Stimulated activated CD8-positive, alpha-beta memory T cell treated with anti-CD3 and anti-CD28 coated beads, Interleukin-15, amount 100 ng/mL, for 1 hour (primary cell): ENCODE results near the gene GATA2.

Source experiments
- DNase-seq: peaks from one replicate; pipeline ENCODE4 v3.0.0-alpha.2; 2020; ENCODE audit warnings: low read depth

The GATA2 gene

GRCh38 chr3:128455786-128456748 lies 36.9 kb downstream of the GATA2 start:
- no peak for DNase-seq

- no peak for DNase-seq
Measured at GRCh38 chr3:128455116-128455515, 37.9 kb downstream of the GATA2 start.

DNA sequence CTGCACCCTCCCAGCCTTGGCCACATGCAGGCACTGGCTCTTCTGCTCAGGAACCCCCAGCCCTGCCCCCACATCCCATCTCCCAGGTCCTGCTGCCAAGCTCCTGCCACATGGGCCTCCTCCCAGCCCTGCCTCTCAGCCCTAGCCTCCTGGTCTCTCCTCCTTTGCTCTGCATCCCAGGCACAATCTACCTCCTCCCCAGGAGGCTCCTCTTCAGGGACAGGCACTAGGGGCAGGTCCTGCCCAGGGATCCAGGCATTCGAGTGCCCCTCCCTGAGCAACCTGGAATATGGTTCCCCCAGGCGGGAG lies 38.7 kb downstream of the GATA2 start:
- DNase-seq: no peak

DNA sequence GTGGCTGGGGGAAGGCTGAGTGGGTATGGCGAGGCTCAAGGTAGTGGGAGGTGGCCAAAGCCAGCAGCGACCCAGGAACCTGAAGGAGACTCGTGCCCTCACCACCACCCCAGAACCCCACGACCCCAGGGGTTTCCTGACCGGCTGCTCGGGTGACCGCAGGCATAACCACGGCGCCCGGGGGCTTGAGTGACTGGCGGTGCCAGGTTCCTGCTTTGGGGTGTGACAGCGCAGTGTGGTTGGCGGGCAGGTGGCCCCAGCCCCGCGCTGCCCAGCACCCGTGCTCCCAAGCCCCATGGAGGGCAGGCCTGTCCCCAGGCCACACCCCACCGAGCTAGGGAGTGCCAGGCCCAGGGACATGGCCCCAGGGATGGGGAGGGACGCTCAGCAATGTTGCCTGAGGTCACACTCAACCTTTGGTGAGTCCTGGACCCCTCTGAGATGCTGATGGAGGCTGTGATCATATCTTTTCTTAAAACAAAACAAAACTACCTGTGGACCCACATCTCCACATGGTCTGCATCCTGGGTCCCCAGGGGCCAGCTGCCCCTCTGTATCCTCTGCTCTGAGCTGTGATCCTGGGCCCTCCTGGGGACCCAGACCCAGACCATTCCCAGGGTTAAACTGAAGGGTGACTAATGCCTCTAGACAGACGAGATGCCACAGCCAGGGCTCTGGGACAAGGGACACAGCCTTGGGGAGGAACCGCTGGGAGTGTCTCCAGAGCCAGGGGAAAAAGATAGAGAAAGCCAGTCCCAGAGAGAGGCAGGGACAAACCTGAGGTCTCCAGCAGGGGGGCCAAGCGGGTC lies 39.3 kb downstream of the GATA2 start:
- no peak for DNase-seq

DNA sequence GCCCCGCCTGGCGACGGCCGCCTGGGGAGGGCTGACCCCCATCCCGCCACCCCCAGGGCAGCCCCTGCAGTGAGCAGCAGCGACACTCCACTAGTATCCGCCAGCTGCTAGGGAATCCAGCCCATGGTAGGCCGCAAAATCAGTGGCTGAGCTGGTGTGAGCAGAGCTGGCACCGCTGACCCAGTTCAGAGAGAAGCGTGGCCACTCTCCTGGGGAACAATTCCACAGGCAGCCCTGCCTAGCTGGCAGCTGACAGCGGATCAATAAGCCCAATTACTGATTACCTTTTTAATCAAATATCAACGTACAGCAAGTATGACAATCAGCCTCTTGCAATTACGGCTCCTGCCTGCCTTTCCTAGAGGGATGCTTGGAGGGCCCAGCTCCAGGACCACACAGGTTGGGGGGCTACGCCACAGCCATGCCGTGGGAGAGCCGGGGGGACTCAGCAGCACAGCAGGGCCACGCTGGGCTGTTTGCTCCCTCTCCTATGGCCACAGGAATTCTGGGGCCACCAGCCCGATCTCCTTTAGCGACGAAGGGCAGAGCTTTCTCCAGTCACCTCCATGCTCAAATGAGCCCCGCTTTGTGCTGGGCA lies 40.2 kb downstream of the GATA2 start:
- DNase-seq: no peak

- DNase-seq: no peak
Measured at GRCh38 chr3:128452120-128452519, 40.9 kb downstream of the GATA2 start.

DNA sequence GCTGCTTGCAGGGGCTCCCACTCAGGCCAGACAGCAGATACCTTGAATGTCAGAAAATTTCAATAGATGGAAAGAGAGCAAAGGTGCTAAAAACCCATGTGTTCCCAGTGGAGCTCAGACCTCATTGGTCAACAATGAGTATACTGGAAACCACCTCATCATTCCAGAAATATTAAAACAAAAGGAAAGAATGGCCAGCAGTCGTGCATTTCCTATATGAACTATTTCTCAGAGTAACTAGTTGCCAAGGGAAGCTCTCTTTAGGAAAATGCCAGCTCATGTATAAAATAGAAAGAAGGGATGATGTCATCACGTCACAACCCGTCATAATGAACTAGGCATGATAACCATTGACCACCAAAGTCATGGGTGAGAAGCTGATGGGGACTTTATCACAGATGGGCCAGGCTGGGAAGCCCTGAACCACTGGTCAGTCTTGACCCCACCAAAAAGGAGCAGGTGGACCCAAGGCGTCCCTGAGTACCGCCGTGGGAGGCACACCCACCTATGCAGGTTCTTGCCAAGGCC lies 43.8 kb downstream of the GATA2 start:
- no peak for DNase-seq

DNA sequence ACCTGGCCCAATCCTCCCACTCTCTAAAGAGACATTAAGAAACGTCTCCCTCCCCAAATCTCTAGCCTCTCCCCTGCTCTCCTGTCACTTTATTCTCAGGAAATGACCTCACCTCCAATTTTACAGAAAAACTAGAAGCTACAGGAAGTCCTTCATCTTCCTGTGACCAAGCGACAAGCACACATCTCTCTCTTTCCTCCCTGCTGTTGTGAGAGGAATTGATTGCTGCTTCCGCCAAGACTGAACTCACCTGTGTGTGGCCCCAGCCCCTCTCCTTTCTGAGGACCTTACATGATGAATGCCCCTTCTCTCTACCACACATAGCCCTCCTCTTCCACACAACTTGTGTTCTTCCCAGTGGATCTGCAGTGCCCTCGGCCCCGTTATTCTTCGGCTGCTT lies 44.5 kb downstream of the GATA2 start:
- no peak for DNase-seq

DNA sequence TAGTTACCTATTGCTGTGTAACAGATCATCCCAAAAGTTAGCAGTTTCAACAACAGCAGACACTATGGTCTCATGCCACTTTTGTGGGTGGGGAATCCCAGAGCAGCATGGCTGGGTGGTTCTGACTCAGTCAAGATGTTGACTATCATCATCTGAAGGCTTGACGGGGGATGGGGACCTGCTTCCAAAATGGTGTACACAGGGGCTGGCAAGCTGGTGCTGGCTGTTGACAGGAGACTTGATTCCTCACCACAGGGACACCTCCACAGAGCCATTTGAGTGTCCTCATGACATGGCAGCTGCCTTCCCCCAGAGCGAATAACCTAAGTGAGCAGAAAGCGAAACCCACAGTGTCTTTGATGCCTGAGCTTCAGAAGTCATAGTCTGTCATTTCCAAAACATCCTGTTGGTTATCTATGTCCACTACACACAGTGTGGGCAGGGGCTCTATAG lies 45.4 kb downstream of the GATA2 start:
- DNase-seq: no peak

DNA sequence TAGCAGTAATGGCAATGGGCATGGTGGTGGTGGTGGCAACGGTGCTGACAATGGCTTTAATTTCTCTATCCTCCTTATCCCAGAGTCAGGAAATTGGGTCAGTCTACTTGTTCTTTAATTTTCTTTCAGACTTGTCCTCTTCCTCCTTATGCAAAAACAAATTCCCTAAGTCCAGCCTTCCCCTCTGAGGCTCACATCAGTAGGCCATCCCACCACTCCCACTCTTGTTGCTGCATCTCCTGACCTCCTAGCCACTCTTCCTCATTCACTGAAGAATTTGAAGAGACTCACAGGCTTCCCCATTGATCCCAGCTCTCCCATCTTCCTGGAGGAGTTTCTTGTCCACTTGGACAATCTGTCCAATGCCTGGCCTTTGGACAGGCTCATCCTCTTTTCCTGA lies 46.2 kb downstream of the GATA2 start:
- no peak for DNase-seq

DNA sequence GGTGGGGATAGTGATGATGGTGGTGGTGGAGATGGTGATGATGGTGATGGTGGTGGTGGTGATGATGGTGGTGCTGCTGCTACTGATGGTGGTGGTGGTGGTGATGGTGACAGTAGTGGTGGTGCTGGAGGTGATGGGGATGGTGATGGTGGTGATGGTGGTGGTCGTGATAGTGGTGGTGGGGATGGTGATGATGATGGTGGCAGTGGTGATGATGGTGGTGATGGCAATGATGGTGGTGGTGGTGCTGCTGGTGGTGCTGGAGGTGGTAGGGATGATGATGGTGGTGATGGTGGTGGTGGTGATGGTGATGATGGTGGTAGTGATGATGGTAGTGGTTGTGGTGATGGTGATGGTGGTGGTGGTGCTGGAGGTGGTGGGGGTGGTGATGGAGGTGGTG lies 47.6 kb downstream of the GATA2 start:
- no peak for DNase-seq

- DNase-seq: no peak
Measured at GRCh38 chr3:128443771-128444170, 49.2 kb downstream of the GATA2 start.

- DNase-seq: no peak
Measured at GRCh38 chr3:128442949-128443348, 50.1 kb downstream of the GATA2 start.

GRCh38 chr3:128442070-128442469 lies 50.9 kb downstream of the GATA2 start:
- no peak for DNase-seq

DNA sequence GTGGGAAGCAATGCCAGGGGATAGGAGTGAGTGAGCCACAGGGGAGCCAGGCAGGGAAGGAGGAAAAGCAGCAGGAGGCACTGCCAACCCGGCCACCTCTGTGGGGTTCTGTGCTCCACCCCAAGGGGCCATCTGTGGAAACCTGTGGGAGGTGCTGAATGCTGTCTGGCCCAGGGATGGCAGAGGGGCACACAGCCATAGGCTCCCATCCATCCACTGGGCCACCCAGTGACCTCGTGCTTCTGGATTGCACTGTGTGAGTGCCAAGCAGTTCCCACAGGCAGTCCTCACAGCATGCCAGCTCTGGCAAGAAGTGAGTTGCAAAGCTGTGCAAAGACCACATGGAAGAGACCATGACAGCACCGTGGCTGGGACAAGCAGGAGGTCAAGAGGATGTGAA lies 53.8 kb downstream of the GATA2 start:
- DNase-seq: no peak

GRCh38 chr3:128438488-128439072 lies 54.4 kb downstream of the GATA2 start:
- no peak for DNase-seq

GRCh38 chr3:128436214-128436613 lies 56.8 kb downstream of the GATA2 start:
- no peak for DNase-seq

- DNase-seq: no peak
Measured at GRCh38 chr3:128435561-128435960, 57.4 kb downstream of the GATA2 start.

- no peak for DNase-seq
Measured at GRCh38 chr3:128435058-128435457, 57.9 kb downstream of the GATA2 start.

DNA sequence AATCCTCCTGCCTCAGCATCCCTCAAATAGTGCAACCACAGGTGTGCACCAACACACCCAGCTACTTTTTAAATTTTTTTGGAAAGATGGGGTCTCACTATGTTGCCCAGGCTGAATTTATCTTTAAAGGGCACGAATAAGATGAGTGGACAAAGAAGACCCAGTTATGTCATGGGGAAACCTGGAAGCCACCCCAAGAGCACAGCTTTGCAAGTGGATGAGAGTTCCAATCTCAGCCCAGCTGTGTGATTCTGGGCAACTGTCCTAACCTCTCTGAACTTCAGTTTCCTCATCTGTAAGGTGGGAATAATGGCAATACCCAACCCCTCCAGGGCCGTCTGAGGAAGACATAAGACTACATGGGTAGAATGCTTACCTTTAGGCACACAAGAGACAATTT lies 58.5 kb downstream of the GATA2 start:
- DNase-seq: no peak

DNA sequence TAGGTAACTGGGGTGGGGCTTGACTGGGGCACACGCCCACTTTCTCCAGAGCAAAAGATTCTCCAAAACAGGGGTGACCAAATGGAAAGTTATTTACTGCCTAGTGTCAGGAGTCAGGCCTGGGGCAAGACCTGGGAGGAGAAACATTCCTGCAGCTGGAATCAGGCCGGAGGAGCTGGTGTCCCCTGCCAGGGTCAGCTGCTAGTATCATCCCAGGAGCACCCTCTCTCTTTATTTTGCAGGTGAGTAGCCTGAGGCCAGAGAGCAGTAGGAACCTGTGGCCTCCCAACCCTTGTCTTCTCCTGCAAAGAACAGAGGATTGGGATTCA lies 59.2 kb downstream of the GATA2 start:
- DNase-seq: no peak
